Hepatic stellate cell (primary cell): ENCODE measurements around the gene RPL39L.

Experiments used
- DNase-seq: peaks from one replicate; pipeline ENCODE4 v3.0.0; 2011; ENCODE audit warnings: low spot score

RPL39L gene

DNA sequence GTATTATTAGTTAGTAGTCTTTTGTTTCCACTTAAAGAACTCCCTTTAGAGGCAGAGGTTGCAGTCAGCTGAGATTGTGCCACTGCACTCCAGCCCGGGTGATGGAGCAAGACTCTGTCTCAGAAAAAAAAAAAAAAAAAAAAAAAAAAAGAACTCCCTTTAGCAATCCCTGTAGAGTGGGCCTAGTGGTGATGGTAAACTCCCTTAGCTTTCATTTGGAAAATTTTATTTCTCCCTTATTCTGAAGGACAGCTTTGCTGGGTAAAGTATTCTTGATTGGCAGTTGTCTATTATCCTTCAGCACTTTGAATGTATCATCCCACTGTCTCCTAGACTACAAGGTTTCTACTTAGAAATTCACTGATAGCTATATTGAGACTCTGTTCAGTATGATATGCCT lies 46.0 kb downstream of the RPL39L start:
- no peak for DNase-seq

- DNase-seq = no peak
Observed at GRCh38 chr3:187088701-187089100, 50.6 kb downstream of the RPL39L start.

- DNase-seq = no peak
Observed at GRCh38 chr3:187086831-187087230, 52.5 kb downstream of the RPL39L start.

DNA sequence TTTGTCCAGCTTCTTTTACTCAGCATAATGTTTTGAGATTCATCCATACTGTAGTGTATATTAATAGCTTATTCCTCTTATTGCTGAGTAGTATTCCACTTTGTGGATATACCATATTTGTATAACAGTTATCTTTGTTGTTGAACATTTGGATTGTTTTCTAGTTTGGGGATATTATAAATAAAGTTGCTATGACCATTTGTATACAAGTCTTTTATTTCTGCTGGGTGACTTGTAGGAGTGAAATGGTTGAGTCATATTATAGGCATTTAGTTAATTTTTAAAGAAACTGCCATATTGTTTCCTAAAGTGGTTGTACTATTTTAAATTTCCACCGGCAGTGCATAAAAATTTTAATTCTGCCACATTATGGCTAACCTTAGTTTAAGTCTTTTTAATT lies 53.4 kb downstream of the RPL39L start:
- DNase-seq = no peak

GRCh38 chr3:187085021-187085666 lies 54.2 kb downstream of the RPL39L start:
- DNase-seq = no peak

DNA sequence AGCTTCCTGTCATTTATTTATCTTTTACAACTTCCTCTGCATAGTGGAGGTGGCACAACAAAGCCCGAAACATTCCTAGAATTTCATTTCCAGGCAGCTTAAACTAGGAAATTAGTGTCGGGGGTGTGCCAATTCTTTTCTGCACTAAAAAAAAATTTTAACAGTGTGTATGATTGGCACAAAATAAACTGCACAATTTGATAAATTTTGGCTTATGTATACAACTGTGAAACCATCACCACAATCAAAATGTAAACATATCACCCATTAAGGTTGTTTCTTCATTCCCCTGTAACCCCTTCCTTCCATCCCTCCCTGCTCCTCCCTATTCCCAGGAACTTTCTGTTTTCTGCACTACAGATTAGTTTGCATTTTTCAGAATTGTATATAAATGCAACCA lies 54.7 kb downstream of the RPL39L start:
- DNase-seq = no peak

- DNase-seq = no peak
Observed at GRCh38 chr3:187084126-187084525, 55.2 kb downstream of the RPL39L start.

DNA sequence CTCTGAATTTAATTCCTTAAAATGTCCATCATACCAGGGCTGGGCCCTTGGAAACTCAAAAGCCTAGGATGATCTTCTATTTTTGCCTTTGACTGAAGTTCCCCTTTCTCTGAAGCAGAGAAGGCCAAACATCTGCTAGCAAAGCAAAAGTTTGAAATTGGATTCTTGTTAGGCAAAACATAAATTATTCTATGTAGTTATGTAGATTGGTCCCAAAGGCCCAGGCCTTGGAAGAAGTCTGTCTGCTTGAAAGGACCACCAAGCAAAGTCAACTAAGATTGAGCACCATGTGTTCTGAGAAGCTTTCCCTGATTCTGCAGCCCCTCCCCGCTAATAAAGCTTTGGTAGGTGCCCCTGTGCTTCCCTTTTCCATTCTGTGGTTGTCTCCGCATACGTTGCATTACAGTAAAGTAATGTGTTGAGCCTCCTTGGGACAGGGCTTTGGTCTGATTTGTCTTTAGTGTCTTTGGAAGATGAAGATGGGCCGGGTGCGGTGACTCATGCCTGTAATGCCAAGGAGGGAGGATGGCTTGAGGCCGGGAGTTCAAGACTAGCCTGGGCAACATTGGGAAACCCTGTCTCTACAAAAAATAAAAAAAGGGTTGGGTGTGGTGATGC lies 56.4 kb downstream of the RPL39L start:
- DNase-seq = no peak

DNA sequence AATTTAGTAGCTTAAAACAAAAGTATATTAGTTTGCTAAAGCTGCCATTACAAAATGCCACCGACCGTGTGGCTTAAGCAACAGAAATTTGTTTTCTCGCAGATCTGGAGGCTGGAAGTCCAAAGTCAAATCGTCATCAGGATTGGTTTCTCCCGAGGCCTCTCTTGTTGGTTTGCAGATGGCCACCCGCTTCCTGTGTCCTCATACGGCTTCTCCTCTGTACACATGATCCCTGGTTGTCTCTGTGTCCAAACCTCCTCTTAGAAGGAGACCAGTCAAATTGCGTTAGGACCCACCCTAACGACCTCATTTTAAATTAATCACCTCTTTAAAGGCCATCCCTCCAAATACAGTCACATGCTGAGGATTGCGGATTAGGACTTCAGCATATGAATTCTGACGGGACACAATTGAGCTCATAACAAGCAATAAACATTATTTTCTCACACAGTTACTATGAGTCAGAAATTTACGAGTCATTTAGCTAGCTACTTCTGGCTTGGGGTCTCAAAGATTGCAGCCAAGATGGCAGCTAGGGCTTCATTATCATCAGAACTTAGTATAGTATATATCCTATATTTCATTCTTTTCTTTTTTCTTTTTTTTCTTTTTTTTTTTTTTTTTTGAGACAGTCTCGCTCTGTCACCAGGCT lies 58.4 kb downstream of the RPL39L start:
- no peak for DNase-seq

DNA sequence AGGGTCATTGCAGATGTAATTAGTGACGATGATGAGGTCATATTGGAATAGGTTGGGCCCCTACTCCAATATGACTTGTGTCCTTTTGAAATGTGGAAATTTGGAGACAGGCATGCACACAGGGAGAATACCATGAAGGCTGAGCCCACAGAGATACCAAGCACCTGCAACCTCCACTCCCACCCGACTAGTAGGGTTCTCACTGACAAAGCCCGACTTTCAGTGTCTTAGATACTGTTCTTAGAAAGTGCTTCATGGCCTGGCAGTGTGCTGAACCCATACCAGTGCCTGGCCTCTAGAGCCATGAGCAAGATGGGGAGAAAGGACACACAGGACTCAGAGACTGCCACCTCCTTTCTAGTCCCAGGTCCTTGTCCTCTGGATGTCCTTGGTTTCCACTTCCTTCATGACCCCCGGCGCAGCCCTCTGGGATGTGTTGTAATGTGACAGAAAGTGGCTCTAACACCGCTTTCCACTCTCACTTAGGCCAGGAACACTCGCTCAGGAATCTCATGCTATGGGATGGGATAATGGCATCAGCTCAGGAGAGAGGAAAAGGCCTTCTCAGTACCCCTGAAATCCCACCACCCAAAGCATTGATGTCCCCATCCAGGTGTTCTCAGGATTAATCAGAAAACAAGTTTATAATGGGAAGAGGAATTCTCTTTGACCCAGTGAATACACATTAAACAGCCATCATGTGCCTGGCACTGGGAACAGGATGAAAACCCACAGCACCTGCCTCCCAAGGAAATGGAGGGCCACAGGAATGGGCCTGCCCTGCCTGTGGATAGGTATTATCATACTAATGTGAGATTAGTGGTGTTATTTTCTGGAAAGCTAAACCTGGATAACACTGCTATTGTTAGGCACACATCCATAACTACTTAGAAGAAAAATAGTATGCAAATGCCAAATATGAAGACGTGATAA lies 59.9 kb downstream of the RPL39L start:
- no peak for DNase-seq

GRCh38 chr3:187077537-187077936 lies 61.8 kb downstream of the RPL39L start:
- DNase-seq = no peak

DNA sequence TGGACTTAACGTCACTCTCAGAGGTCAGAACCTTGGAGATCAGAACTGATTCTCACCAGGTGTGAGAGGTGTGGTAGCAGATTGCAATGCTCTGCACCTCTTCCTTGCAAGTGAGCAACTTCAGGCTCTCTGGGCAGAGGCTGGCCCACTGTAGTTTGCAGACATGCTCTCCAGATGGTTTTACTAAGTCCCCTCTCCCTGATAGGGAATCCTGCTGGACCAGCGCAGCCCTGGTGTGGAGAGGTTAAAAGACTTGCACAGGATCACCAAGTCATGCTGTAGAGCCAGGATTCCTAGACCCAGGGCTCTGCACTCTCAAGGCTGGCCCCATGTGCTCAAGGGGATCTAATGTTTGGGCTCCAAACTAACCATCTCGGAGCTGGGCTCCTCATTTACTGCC lies 62.2 kb downstream of the RPL39L start:
- no peak for DNase-seq

GRCh38 chr3:187076297-187076696 lies 63.0 kb downstream of the RPL39L start:
- DNase-seq = no peak

- no peak for DNase-seq
Observed at GRCh38 chr3:187074846-187075245, 64.5 kb downstream of the RPL39L start.

DNA sequence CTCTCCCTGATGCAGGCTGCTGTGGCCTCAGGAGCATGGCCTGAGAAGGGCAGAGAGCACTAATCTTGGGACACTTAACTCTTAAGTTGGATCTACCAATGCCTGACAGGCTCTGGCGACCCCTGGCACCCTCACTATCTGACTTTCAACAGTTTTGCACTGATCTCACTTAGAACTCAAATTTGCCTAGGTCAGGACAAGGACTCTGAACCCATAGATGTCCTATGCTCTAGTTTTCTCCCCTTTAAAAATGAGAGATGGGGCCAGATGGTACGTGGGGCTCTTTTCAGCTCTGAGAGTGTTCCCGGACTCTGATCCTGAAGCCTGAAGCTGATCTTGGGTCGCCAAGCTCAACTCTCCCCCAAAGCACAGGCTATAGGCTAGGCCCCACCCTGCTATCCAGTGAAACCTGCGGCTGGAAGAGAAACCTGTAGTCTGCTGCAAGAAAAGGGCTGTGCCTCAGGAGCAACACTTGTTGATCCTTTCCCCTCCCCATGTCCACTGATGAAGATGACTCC lies 65.7 kb downstream of the RPL39L start:
- DNase-seq = no peak

- DNase-seq = no peak
Observed at GRCh38 chr3:187072511-187072910, 66.8 kb downstream of the RPL39L start.

- DNase-seq = no peak
Observed at GRCh38 chr3:187072102-187072501, 67.2 kb downstream of the RPL39L start.
